ENCODE results near the gene LRRC7. TPM values are rescaled to one million over a fixed set of nuclear protein-coding genes. Genes with fewer than 3 reads are reported as not detected.

LRRC7 gene
- total and polyA plus RNA-seq, 7 donors: 0.33 to 1.2 (median 0.94) TPM; not detected in 2

GRCh38 chr1:69523461-69523860 is 44.3 kb upstream of the LRRC7 start:
- Histone ChIP-seq H3K4me3 (no peak overlapping the region), H3K27me3 (ENCODE audit: insufficient read depth in 3 of 3, low read length in 2 of 3) (no peaks in the 10 kb centered on the region), H3K4me1 (no peaks in the 10 kb centered on the region), H3K36me3 (ENCODE audit: insufficient read depth in 1 of 2, low read depth in 1 of 2) (no peaks in the 10 kb centered on the region), H3K27ac (no peak overlapping the region), H3K9me3 (no peaks in the 10 kb centered on the region)
- no peak for TF ChIP-seq CTCF (IDR thresholded peaks at IDR 0.05)
- no peak for ATAC-seq
- 74 to 84% (median 81%) methylated on average over 7 of the region's 7 CpGs for WGBS, 3 donors
- no peak for DNase-seq
- intact Hi-C loops (cut with DNase I): no loop called here

GRCh38 chr1:69524015-69524414 is 43.7 kb upstream of the LRRC7 start:
- H3K4me1 ChIP-seq: no peaks in the 10 kb centered on the region
- 76 to 79% (median 77%) methylated on average over 1 of the region's 1 CpG for WGBS, 3 donors
- intact Hi-C loops (cut with DNase I): no loop called here
- ATAC-seq (no peak), DNase-seq (no peak)
- H3K27ac ChIP-seq: no peak overlapping the region
- no peaks in the 10 kb centered on the region for H3K9me3 ChIP-seq
- no peaks in the 10 kb centered on the region for H3K36me3 ChIP-seq (ENCODE audit: insufficient read depth in 1 of 2, low read depth in 1 of 2)
- no peak overlapping the region for H3K4me3 ChIP-seq
- H3K27me3 ChIP-seq (ENCODE audit: insufficient read depth in 3 of 3, low read length in 2 of 3): no peaks in the 10 kb centered on the region
- no peak for TF ChIP-seq CTCF (IDR thresholded peaks at IDR 0.05)

GRCh38 chr1:69527273-69527672 is 40.4 kb upstream of the LRRC7 start:
- Histone ChIP-seq H3K36me3 (ENCODE audit: insufficient read depth in 1 of 2, low read depth in 1 of 2) (no peaks in the 10 kb centered on the region), H3K4me1 (no peaks in the 10 kb centered on the region), H3K27me3 (ENCODE audit: insufficient read depth in 3 of 3, low read length in 2 of 3) (no peaks in the 10 kb centered on the region), H3K9me3 (no peaks in the 10 kb centered on the region), H3K4me3 (no peak overlapping the region), H3K27ac (no peak overlapping the region)
- DNase-seq: no peak
- 38 to 52% (median 49%) methylated on average over 2 of the region's 2 CpGs for WGBS, 3 donors
- intact Hi-C loops (cut with DNase I): no loop called here
- no peak for ATAC-seq
- TF ChIP-seq CTCF (IDR thresholded peaks at IDR 0.05): no peak

GRCh38 chr1:69528376-69528775 is 39.3 kb upstream of the LRRC7 start:
- WGBS, 3 donors: 86 to 88% (median 88%) methylated on average over 2 of the region's 2 CpGs
- no peaks in the 10 kb centered on the region for H3K9me3 ChIP-seq

More at GRCh38 chr1:69528376-69528775, 39.3 kb upstream of the LRRC7 start:
- no peaks in the 10 kb centered on the region for H3K27me3 ChIP-seq (ENCODE audit: insufficient read depth in 3 of 3, low read length in 2 of 3)
- intact Hi-C loops (cut with DNase I): no loop called here
- H3K36me3 ChIP-seq (ENCODE audit: insufficient read depth in 1 of 2, low read depth in 1 of 2): no peaks in the 10 kb centered on the region
- ATAC-seq: no peak
- no peak for DNase-seq
- H3K4me3 ChIP-seq: no peak overlapping the region
- no peak for TF ChIP-seq CTCF (IDR thresholded peaks at IDR 0.05)
- H3K27ac ChIP-seq: no peak overlapping the region
- no peaks in the 10 kb centered on the region for H3K4me1 ChIP-seq

All from psoas muscle (tissue), 8 donors.